DOHH2 (cell line): Measurements from ENCODE around the gene SENP8.

ENCODE experiments used
- EZH2phosphoT487 ChIP-seq: fragments of 200-600 bp; sonication (generic); IDR thresholded peaks from 2 replicates; pipeline ENCODE4 v1.6.1; 2017; ENCODE audit warnings: borderline replicate concordance, mild to moderate bottlenecking, antibody characterized with exemption, low read length, moderate library complexity, mixed read lengths
- TF ChIP-seq, protein P1 (sequence below): fragments of 200-600 bp; sonication (generic); IDR thresholded peaks from one replicate; pipeline ENCODE4 v1.5.1; 2014; ENCODE audit warnings: antibody characterized with exemption, mild to moderate bottlenecking, low read depth, low read length; ENCODE audit not compliant: poor library complexity, severe bottlenecking

DNA sequence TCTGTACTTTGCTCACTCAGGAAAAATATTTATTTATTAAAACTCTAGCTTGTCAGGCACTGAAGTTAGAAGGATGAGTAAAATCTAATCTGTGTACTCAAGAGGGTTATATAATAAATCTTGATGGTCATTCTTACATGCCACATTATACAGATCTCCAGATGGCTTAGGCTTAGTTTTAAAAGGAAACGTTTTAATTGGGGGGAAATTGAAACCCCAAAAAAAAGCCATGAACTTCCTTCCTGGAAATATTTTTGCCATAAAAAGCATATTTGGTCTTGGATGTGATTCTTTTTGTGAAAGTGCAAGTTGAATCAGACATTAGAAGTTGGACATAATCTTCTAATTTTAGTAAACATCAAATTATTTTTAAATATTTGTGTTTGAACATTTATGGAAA is 6.0 kb downstream of the SENP8 start:
- TF ChIP-seq, protein P1, sequence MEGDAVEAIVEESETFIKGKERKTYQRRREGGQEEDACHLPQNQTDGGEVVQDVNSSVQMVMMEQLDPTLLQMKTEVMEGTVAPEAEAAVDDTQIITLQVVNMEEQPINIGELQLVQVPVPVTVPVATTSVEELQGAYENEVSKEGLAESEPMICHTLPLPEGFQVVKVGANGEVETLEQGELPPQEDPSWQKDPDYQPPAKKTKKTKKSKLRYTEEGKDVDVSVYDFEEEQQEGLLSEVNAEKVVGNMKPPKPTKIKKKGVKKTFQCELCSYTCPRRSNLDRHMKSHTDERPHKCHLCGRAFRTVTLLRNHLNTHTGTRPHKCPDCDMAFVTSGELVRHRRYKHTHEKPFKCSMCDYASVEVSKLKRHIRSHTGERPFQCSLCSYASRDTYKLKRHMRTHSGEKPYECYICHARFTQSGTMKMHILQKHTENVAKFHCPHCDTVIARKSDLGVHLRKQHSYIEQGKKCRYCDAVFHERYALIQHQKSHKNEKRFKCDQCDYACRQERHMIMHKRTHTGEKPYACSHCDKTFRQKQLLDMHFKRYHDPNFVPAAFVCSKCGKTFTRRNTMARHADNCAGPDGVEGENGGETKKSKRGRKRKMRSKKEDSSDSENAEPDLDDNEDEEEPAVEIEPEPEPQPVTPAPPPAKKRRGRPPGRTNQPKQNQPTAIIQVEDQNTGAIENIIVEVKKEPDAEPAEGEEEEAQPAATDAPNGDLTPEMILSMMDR: no peak
- no peak for TF ChIP-seq EZH2phosphoT487
